Measurements from ENCODE around the gene ECHS1.
"Not testable (repeated sequence)": the region's sequence is repeated elsewhere in the genome, so short reads cannot be mapped to it uniquely, and the experiment has no call there.

Gene ECHS1

GRCh38 chr10:133399123-133399601, 26.0 kb upstream of the ECHS1 start:
- no peak for DNase-seq (ENCODE audit: low read depth in 2 of 2)

GRCh38 chr10:133397938-133398337, 24.8 kb upstream of the ECHS1 start:
- no peak for DNase-seq (ENCODE audit: low read depth in 2 of 2)

- no peak for DNase-seq (ENCODE audit: low read depth in 2 of 2)
Measured at GRCh38 chr10:133396035-133396624, 23.0 kb upstream of the ECHS1 start.

- no peak for DNase-seq (ENCODE audit: low read depth in 2 of 2)
Measured at GRCh38 chr10:133394801-133395221, 21.7 kb upstream of the ECHS1 start.

GRCh38 chr10:133394064-133394663, 21.0 kb upstream of the ECHS1 start, which contains the start of gene MTG1:
Gene MTG1 (plus strand): TSS chr10:133394157. CDS start chr10:133394221, 64 bp downstream.
- DNase-seq (ENCODE audit: low read depth in 2 of 2) = peak; percentile 88 to 93

- DNase-seq (ENCODE audit: low read depth in 2 of 2) = no peak
Measured at GRCh38 chr10:133393401-133394063, 20.4 kb upstream of the ECHS1 start.

- DNase-seq (ENCODE audit: low read depth in 2 of 2) = peak in 1 of 2 donors; percentile 26
Measured at GRCh38 chr10:133391761-133392518, 18.8 kb upstream of the ECHS1 start.

- no peak for DNase-seq (ENCODE audit: low read depth in 2 of 2)
Measured at GRCh38 chr10:133391249-133391635, 18.1 kb upstream of the ECHS1 start.

GRCh38 chr10:133390597-133391248, 17.6 kb upstream of the ECHS1 start:
- DNase-seq (ENCODE audit: low read depth in 2 of 2) = no peak

GRCh38 chr10:133388973-133389818, 16.0 kb upstream of the ECHS1 start:
- no peak for DNase-seq (ENCODE audit: low read depth in 2 of 2)

- no peak for DNase-seq (ENCODE audit: low read depth in 2 of 2)
Measured at GRCh38 chr10:133388236-133388972, 15.2 kb upstream of the ECHS1 start.

- DNase-seq (ENCODE audit: low read depth in 2 of 2) = not testable (repeated sequence)
Measured at GRCh38 chr10:133386951-133387350, 13.8 kb upstream of the ECHS1 start.

- DNase-seq (ENCODE audit: low read depth in 2 of 2) = no peak
Measured at GRCh38 chr10:133385214-133385613, 12.1 kb upstream of the ECHS1 start.

- DNase-seq (ENCODE audit: low read depth in 2 of 2) = no peak
Measured at GRCh38 chr10:133384071-133384470, 10.9 kb upstream of the ECHS1 start.

- no peak for DNase-seq (ENCODE audit: low read depth in 2 of 2)
Measured at GRCh38 chr10:133383551-133383950, 10.4 kb upstream of the ECHS1 start.

- no peak for DNase-seq (ENCODE audit: low read depth in 2 of 2)
Measured at GRCh38 chr10:133381036-133381435, 7.9 kb upstream of the ECHS1 start.

GRCh38 chr10:133379801-133380666, 6.9 kb upstream of the ECHS1 start:
- DNase-seq (ENCODE audit: low read depth in 2 of 2) = no peak

- peak; percentile 32 to 51 for DNase-seq (ENCODE audit: low read depth in 2 of 2)
Measured at GRCh38 chr10:133379152-133379800, 6.1 kb upstream of the ECHS1 start, which contains the start of gene PAOX. Gene PAOX (plus strand): TSS chr10:133379262. CDS start chr10:133379317, 55 bp downstream.
